Endothelial cell of umbilical vein (primary cell): ENCODE data around the gene TMEM151B. TPM values are rescaled to one million over a fixed set of nuclear protein-coding genes. Genes with fewer than 3 reads are reported as not detected.

Experiments used
- BruUV-seq: library from RNA; stranded (reverse); fragments of 400-500 nt; replicated peaks from 2 replicates; lab custom pipeline; 2021; lab: Mats Ljungman, UMichigan
- CTCF ChIA-PET: fragments of 300-600, 350-600 bp; sonication (Branson Sonifier 250); formaldehyde crosslinking; loops from one replicate; lab custom pipeline; 2021; ENCODE audit warnings: antibody characterized with exemption, inconsistent platforms; lab: Charles Lee
- POLR2A ChIA-PET: fragments of 300-600, 350-600 bp; sonication (Branson Sonifier 250); formaldehyde crosslinking; loops from one replicate; lab custom pipeline; 2021; ENCODE audit warnings: antibody characterized with exemption, inconsistent platforms; lab: Charles Lee
- DNase-seq: peaks from one replicate; pipeline ENCODE4 v3.0.0-alpha.2; 2011; ENCODE audit warnings: low read depth, low spot score
- FAIRE-seq: peaks from 2 replicates; lab custom pipeline; 2011; peaks lifted over from hg19 to GRCh38; lab: Jason Lieb, UNC
- H2AFZ ChIP-seq: 2 replicates; pipeline ENCODE4 v1.6.0; 2012; ENCODE audit warnings: low read depth, low read length, control low read depth, inconsistent platforms
- H3K27ac ChIP-seq: 2 replicates; pipeline ENCODE4 v1.5.1; 2011; ENCODE audit warnings: low read depth, mild to moderate bottlenecking, control low read depth, low read length, moderate library complexity; ENCODE audit not compliant: insufficient read depth
- H3K27me3 ChIP-seq, 2 experiments: 2 replicates each; pipeline versions ENCODE4 v1.6.0 to v1.6.1; 2011; ENCODE audit warnings: low read length in 2 of 2, mixed read lengths in 1 of 2; ENCODE audit not compliant: control insufficient read depth in 2 of 2, insufficient read depth in 2 of 2
- H3K36me3 ChIP-seq, 2 experiments: 2 replicates in 1 of 2; 3 replicates in 1 of 2; pipeline ENCODE4 v1.5.1; 2011; ENCODE audit warnings: low read length in 2 of 2, mild to moderate bottlenecking in 1 of 2, moderate library complexity in 1 of 2; ENCODE audit not compliant: control insufficient read depth in 2 of 2, insufficient read depth in 2 of 2; ENCODE audit errors: extremely low read depth in 1 of 2
- H3K4me1 ChIP-seq: 3 replicates; pipeline ENCODE4 v1.5.1; 2011; ENCODE audit warnings: mild to moderate bottlenecking, low read length; ENCODE audit not compliant: control insufficient read depth, insufficient read depth; ENCODE audit errors: extremely low read depth
- H3K4me2 ChIP-seq: 2 replicates; pipeline ENCODE4 v1.6.1; 2011; ENCODE audit warnings: low read length, control low read depth, mixed read lengths; ENCODE audit not compliant: insufficient read depth
- H3K4me3 ChIP-seq, 3 experiments: fragments of 200-600 bp in 1 of 3; sonication (generic), shearing (Covaris generic) in 1 of 3; replicated peaks in 1 of 3; 2 replicates each; pipeline ENCODE4 v1.5.1; 2011 to 2016; ENCODE audit warnings: control low read depth in 3 of 3, low read length in 3 of 3, mild to moderate bottlenecking in 2 of 3, inconsistent platforms in 1 of 3, low read depth in 1 of 3, moderate library complexity in 1 of 3; ENCODE audit not compliant: insufficient read depth in 1 of 3
- H3K79me2 ChIP-seq: 2 replicates; pipeline ENCODE4 v1.6.0; 2012; ENCODE audit warnings: low read length, inconsistent platforms; ENCODE audit not compliant: control insufficient read depth, insufficient read depth
- H3K9ac ChIP-seq: replicated peaks from 2 replicates; pipeline ENCODE3; 2011; ENCODE audit warnings: low read length, control low read depth; ENCODE audit not compliant: insufficient read depth; ENCODE audit errors: extremely low read depth
- H3K9me1 ChIP-seq: replicated peaks from 3 replicates; pipeline ENCODE4 v1.6.0; 2011; ENCODE audit warnings: mild to moderate bottlenecking, low read length; ENCODE audit not compliant: control insufficient read depth, insufficient read depth; ENCODE audit errors: extremely low read depth
- H3K9me3 ChIP-seq: replicated peaks from 2 replicates; pipeline ENCODE4 v1.5.1; 2012; ENCODE audit warnings: low read length, inconsistent platforms; ENCODE audit not compliant: control insufficient read depth, insufficient read depth
- H4K20me1 ChIP-seq: replicated peaks from 2 replicates; pipeline ENCODE3; 2011; ENCODE audit warnings: mild to moderate bottlenecking, low read length; ENCODE audit not compliant: control insufficient read depth, insufficient read depth; ENCODE audit errors: extremely low read depth
- FOS ChIP-seq: IDR thresholded peaks from 2 replicates; pipeline ENCODE4 v1.6.1; 2011; ENCODE audit warnings: mild to moderate bottlenecking, low read length, moderate library complexity, borderline replicate concordance; ENCODE audit not compliant: insufficient read depth
- JUN ChIP-seq: IDR thresholded peaks from 2 replicates; pipeline ENCODE4 v1.6.1; 2011; ENCODE audit warnings: borderline replicate concordance, low read depth; ENCODE audit not compliant: insufficient read length, insufficient read depth
- MAX ChIP-seq: IDR thresholded peaks from 2 replicates; pipeline ENCODE4 v1.6.1; 2011; ENCODE audit not compliant: insufficient read depth, insufficient read length
- MYC ChIP-seq: IDR thresholded peaks from one replicate; pipeline ENCODE4 v1.6.1; 2011; ENCODE audit warnings: mild to moderate bottlenecking, low read depth, low read length
- POLR2A ChIP-seq: IDR thresholded peaks from 2 replicates; pipeline ENCODE4 v1.6.1; 2012; ENCODE audit warnings: low read depth, mild to moderate bottlenecking, control low read depth, low read length
- POLR2AphosphoS5 ChIP-seq: IDR thresholded peaks from 2 replicates; pipeline ENCODE4 v1.6.1; 2012; ENCODE audit warnings: low read depth, mild to moderate bottlenecking, control low read depth, low read length, moderate library complexity; ENCODE audit not compliant: insufficient read depth
- dilution Hi-C: fragments of 300-500 bp; cut with MboI; formaldehyde crosslinking; loops from one replicate; pipeline ENCODE4 v1.15.0; 2019; ENCODE audit warnings: low sequenced_read_pairs; ENCODE audit not compliant: extremely low pct_ligation_motif_present
- intact Hi-C: fragments of 100-400 bp; cut with micrococcal nuclease; formaldehyde crosslinking; loops from one replicate; pipeline ENCODE4 v1.10.0; 2022
- polyA plus RNA-seq, 4 experiments: library from polyadenylated mRNA; depleted of rRNA in 3 of 4; stranded (reverse) in 3 of 4; unstranded in 1 of 4; fragments of >200 nt; gene quantifications; 2 replicates each; pipeline versions ENCODE4 v1.2.1 to v1.2.3, GENCODE V29; 2011 to 2012; ENCODE audit warnings: missing spikeins in 1 of 4
- total RNA-seq: library from RNA; stranded (reverse); gene quantifications from 2 replicates; pipeline ENCODE4 v1.2.3, GENCODE V29; 2021
- TF ChIP-seq, protein P1 (sequence below), 2 donors: IDR thresholded peaks; 1 replicate in 1 of 2; 2 replicates in 1 of 2; pipeline ENCODE4 v1.5.1; 2011; ENCODE audit warnings: low read length in 2 of 2, mild to moderate bottlenecking in 2 of 2, moderate library complexity in 2 of 2, control low read depth in 1 of 2, inconsistent platforms in 1 of 2, low read depth in 1 of 2; ENCODE audit not compliant: insufficient read depth in 1 of 2; ENCODE audit errors: extremely low read depth in 1 of 2

The TMEM151B gene
- total and polyA plus RNA-seq, 2 donors (not counting 3 experiments of a cell fraction or from before 2014, with no cell fraction given) = 0.03 to 0.07 TPM

- ChIA-PET POLR2A (no interaction called here), CTCF (interaction anchor here (6.2 kb wide), 1 partner anchor 72 kb away, joined by 154 read pairs; no protein-coding TSS in a partner anchor)
- Histone ChIP-seq H3K9me1 (no peaks in the 10 kb centered on the region), H3K27me3 (peaks cover 11 to 19% of the 10 kb centered on the region in 2 experiments), H4K20me1 (no peaks in the 10 kb centered on the region), H2AFZ (no peak overlapping the region), H3K27ac (no peak overlapping the region), H3K9ac (no peak overlapping the region), H3K9me3 (no peaks in the 10 kb centered on the region), H3K79me2 (peaks cover 26% of the 10 kb centered on the region), H3K4me3 (no peak overlapping the region), H3K4me1 (peaks cover 36% of the 10 kb centered on the region), H3K4me2 (no peak overlapping the region), H3K36me3 (peaks cover 2 to 3% of the 10 kb centered on the region in 2 experiments)
- intact Hi-C loops (loop anchor here (1.0 to 2.0 kb wide), 2 partner anchors 28 to 121 kb away; partner anchors contain the start of gene CDC5L), dilution Hi-C loops (no loop called here)
- BruUV-seq = no TSS peak
- TF ChIP-seq MYC = no peak
- TF ChIP-seq JUN = no peak
- TF ChIP-seq POLR2AphosphoS5 = no peak
- no peak for TF ChIP-seq FOS
- TF ChIP-seq POLR2A = no peak
- TF ChIP-seq MAX = no peak
- no peak for FAIRE-seq
- DNase-seq = no peak
Observed at GRCh38 chr6:44265722-44266233, 4.5 kb upstream of the TMEM151B start.

DNA sequence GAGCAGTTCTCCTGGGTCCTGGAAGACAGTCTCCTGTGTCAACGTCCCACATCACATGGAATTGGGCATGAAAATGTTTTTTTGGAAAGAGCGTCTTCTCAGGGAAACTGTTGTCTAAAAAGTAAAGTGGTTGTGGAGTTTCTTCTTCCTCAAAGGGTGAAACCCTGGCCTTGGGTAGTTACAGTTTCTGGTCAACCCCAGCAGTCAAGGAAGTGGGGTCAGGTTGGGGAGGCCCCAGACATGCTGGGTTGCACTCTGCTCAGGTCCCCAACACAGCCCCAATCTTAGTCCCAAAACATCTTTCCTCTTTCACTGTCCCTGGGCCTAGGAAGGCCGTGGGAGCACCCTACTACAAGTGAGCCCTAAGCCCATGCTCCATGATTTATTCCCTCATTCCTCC is 3.9 kb upstream of the TMEM151B start:
- no peaks in the 10 kb centered on the region for H3K9me1 ChIP-seq
- TF ChIP-seq, protein P1, sequence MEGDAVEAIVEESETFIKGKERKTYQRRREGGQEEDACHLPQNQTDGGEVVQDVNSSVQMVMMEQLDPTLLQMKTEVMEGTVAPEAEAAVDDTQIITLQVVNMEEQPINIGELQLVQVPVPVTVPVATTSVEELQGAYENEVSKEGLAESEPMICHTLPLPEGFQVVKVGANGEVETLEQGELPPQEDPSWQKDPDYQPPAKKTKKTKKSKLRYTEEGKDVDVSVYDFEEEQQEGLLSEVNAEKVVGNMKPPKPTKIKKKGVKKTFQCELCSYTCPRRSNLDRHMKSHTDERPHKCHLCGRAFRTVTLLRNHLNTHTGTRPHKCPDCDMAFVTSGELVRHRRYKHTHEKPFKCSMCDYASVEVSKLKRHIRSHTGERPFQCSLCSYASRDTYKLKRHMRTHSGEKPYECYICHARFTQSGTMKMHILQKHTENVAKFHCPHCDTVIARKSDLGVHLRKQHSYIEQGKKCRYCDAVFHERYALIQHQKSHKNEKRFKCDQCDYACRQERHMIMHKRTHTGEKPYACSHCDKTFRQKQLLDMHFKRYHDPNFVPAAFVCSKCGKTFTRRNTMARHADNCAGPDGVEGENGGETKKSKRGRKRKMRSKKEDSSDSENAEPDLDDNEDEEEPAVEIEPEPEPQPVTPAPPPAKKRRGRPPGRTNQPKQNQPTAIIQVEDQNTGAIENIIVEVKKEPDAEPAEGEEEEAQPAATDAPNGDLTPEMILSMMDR (IDR thresholded peaks at IDR 0.05; ENCODE audit: extremely low read depth in 1 of 2, insufficient read depth in 1 of 2, low read depth in 1 of 2, low read length in 2 of 2) = no peak
- H3K27me3 ChIP-seq = peaks cover 15 to 24% of the 10 kb centered on the region in 2 experiments
- no peak overlapping the region for H3K4me3 ChIP-seq
- BruUV-seq = no TSS peak
- H4K20me1 ChIP-seq = no peaks in the 10 kb centered on the region
- H3K9ac ChIP-seq = no peak overlapping the region
- H3K27ac ChIP-seq = no peak overlapping the region
- dilution Hi-C loops (no loop called here), intact Hi-C loops (no loop called here)
- ChIA-PET CTCF (interaction anchor here (0.6 to 6.2 kb wide), 4 partner anchors 10 to 71 kb away, joined by 4 to 154 read pairs (median 20); partner anchors contain the start of genes AARS2 and SLC35B2), POLR2A (no interaction called here)
- peaks cover 36% of the 10 kb centered on the region for H3K4me1 ChIP-seq
- no peaks in the 10 kb centered on the region for H3K9me3 ChIP-seq
- FAIRE-seq = no peak
- no peak overlapping the region for H3K4me2 ChIP-seq
- H3K36me3 ChIP-seq = peaks cover 2 to 3% of the 10 kb centered on the region in 2 experiments
- no peak for DNase-seq
- peaks cover 26% of the 10 kb centered on the region for H3K79me2 ChIP-seq
- H2AFZ ChIP-seq = no peak overlapping the region
